SU-DHL-6 (cell line): ENCODE measurements around the gene NPAT.

Experiments
- CTCF ChIP-seq: fragments of 200-600 bp; sonication (generic); IDR thresholded peaks from one replicate; pipeline ENCODE4 v1.5.1; 2017; ENCODE audit warnings: antibody characterized with exemption, mild to moderate bottlenecking, low read length, moderate library complexity; ENCODE audit not compliant: insufficient read depth, poor library complexity, severe bottlenecking
- EZH2phosphoT487 ChIP-seq: fragments of 200-600 bp; sonication (generic), shearing (Covaris generic); conservative IDR thresholded peaks from 2 replicates; pipeline ENCODE4 v1.6.1; 2018; ENCODE audit warnings: mild to moderate bottlenecking, antibody characterized with exemption, low read length, moderate library complexity, mixed read lengths

GRCh38 chr11:108220721-108221336 lies 1.6 kb downstream of the NPAT start:
- TF ChIP-seq CTCF = no peak
- TF ChIP-seq EZH2phosphoT487 = no peak
